NCI-H2171 treated with DMSO at 0.1 percent for 48 hours (cell line): ENCODE results near the gene TXLNB.

Experiments used
- DNase-seq: peaks from one replicate; lab custom pipeline; 2025; lab: John Stamatoyannopoulos, UW

The TXLNB gene

GRCh38 chr6:139291813-139292619 lies at the start of gene TXLNB:
Gene TXLNB, minus strand, starts transcription at chr6:139291998. Its CDS starts 3,099 bp downstream, at chr6:139288899.
- peak; percentile 91 for DNase-seq

- no peak for DNase-seq
These were observed 49.3 kb upstream of the TXLNB start for GRCh38 chr6:139341060-139341459.

- no peak for DNase-seq
These were observed 47.0 kb upstream of the TXLNB start for GRCh38 chr6:139338795-139339194.

- no peak for DNase-seq
These were observed 46.0 kb upstream of the TXLNB start for GRCh38 chr6:139337830-139338229.

- no peak for DNase-seq
These were observed 45.2 kb upstream of the TXLNB start for GRCh38 chr6:139337001-139337400.

GRCh38 chr6:139336488-139336887 lies 44.7 kb upstream of the TXLNB start:
- peak; percentile 36 for DNase-seq

GRCh38 chr6:139335447-139336210 lies 43.8 kb upstream of the TXLNB start:
- DNase-seq, result no peak

- DNase-seq, result no peak
These were observed 43.1 kb upstream of the TXLNB start for GRCh38 chr6:139334806-139335446.

- DNase-seq, result no peak
These were observed 39.2 kb upstream of the TXLNB start for GRCh38 chr6:139330826-139331500.

GRCh38 chr6:139330306-139330705 lies 38.5 kb upstream of the TXLNB start:
- DNase-seq, result no peak

- no peak for DNase-seq
These were observed 37.4 kb upstream of the TXLNB start for GRCh38 chr6:139329224-139329623.

- DNase-seq, result no peak
These were observed 35.2 kb upstream of the TXLNB start for GRCh38 chr6:139327038-139327437.

GRCh38 chr6:139325686-139326085 lies 33.9 kb upstream of the TXLNB start:
- no peak for DNase-seq

GRCh38 chr6:139325125-139325524 lies 33.3 kb upstream of the TXLNB start:
- DNase-seq, result no peak

GRCh38 chr6:139324301-139324555 lies 32.4 kb upstream of the TXLNB start:
- DNase-seq, result no peak

GRCh38 chr6:139323511-139324300 lies 31.9 kb upstream of the TXLNB start:
- peak; percentile 11 for DNase-seq

- DNase-seq, result no peak
These were observed 28.3 kb upstream of the TXLNB start for GRCh38 chr6:139320081-139320480.

GRCh38 chr6:139316622-139317317 lies 25.0 kb upstream of the TXLNB start:
- no peak for DNase-seq

- DNase-seq, result no peak
These were observed 22.2 kb upstream of the TXLNB start for GRCh38 chr6:139313784-139314545.

GRCh38 chr6:139313229-139313628 lies 21.4 kb upstream of the TXLNB start:
- no peak for DNase-seq
